GM12878 (cell line): ENCODE measurements around the gene FGF14. TPM values are rescaled to one million over a fixed set of nuclear protein-coding genes. Genes with fewer than 3 reads are reported as not detected.

Experiments used
- ATAC-seq: fragments of 200-7000 bp; cut with Tn5 transposase; 3 replicates; pipeline ENCODE4 v1.9.1; 2020; ENCODE audit warnings: mild to moderate bottlenecking, moderate library complexity
- BruUV-seq: library from RNA; stranded (reverse); fragments of 400-500 nt; replicated peaks from 2 replicates; lab custom pipeline; 2021; lab: Mats Ljungman, UMichigan
- CTCF ChIA-PET: fragments of 300-600 bp; sonication (Branson Sonifier 250); formaldehyde crosslinking; extraction: SDS; loops from one replicate; lab custom pipeline; 2021; ENCODE audit warnings: inconsistent platforms; lab: Yijun Ruan, JAX
- POLR2A ChIA-PET: fragments of 350-600 bp; formaldehyde crosslinking; extraction: SDS; loops from one replicate; lab custom pipeline; 2021; ENCODE audit warnings: inconsistent platforms; lab: Charles Lee
- RAD21 ChIA-PET: fragments of 300-600 bp; sonication (Branson Sonifier 250); formaldehyde crosslinking; loops from one replicate; lab custom pipeline; 2023; ENCODE audit warnings: antibody characterized with exemption; ENCODE audit not compliant: unreplicated experiment; lab: Charles Lee
- SMC1A ChIA-PET: fragments of 300-600 bp; sonication (Branson Sonifier 250); formaldehyde crosslinking; loops from one replicate; lab custom pipeline; 2023; ENCODE audit not compliant: unreplicated experiment, uncharacterized antibody; lab: Charles Lee
- DNase-seq: peaks from one replicate; pipeline ENCODE4 v3.0.0-alpha.2; 2011; ENCODE audit warnings: low read depth, low spot score
- FAIRE-seq: peaks from 3 replicates; lab custom pipeline; 2011; peaks lifted over from hg19 to GRCh38; lab: Jason Lieb, UNC
- H2AFZ ChIP-seq: 2 replicates; pipeline ENCODE4 v1.6.0; 2011; ENCODE audit warnings: low read depth, low read length, control low read depth; ENCODE audit not compliant: control insufficient read depth
- H3K27ac ChIP-seq: 2 replicates; pipeline ENCODE4 v1.5.1; 2011; ENCODE audit warnings: control low read depth; ENCODE audit not compliant: control insufficient read depth, insufficient read depth
- H3K27me3 ChIP-seq, 2 experiments: replicated peaks in 1 of 2; 2 replicates each; pipeline versions ENCODE4 v1.6.0 to v1.6.1; 2011; ENCODE audit warnings: low read length in 1 of 2; ENCODE audit not compliant: control insufficient read depth in 2 of 2, insufficient read depth in 2 of 2
- H3K36me3 ChIP-seq, 2 experiments: 2 replicates each; pipeline ENCODE4 v1.5.1; 2011; ENCODE audit warnings: low read length in 1 of 2; ENCODE audit not compliant: control insufficient read depth in 2 of 2, insufficient read depth in 2 of 2
- H3K4me1 ChIP-seq: 2 replicates; pipeline ENCODE4 v1.6.1; 2011; ENCODE audit warnings: mild to moderate bottlenecking, low read length, moderate library complexity, mixed read lengths; ENCODE audit not compliant: control insufficient read depth, insufficient read depth
- H3K4me2 ChIP-seq: 2 replicates; pipeline ENCODE4 v1.6.0; 2011; ENCODE audit warnings: control low read depth; ENCODE audit not compliant: control insufficient read depth, insufficient read depth
- H3K4me3 ChIP-seq: fragments of 200-600 bp; sonication (generic); 2 replicates; pipeline ENCODE4 v1.5.1; 2016
- H3K79me2 ChIP-seq: 2 replicates; pipeline ENCODE4 v1.6.0; 2011; ENCODE audit warnings: low read length; ENCODE audit not compliant: control insufficient read depth, insufficient read depth
- H3K9ac ChIP-seq: 2 replicates; pipeline ENCODE4 v1.8.0; 2011; ENCODE audit warnings: low read length, control low read depth, mixed read lengths; ENCODE audit not compliant: control insufficient read depth, insufficient read depth
- H3K9me3 ChIP-seq: replicated peaks from 3 replicates; pipeline ENCODE4 v1.5.1; 2011; ENCODE audit warnings: mild to moderate bottlenecking, low read length; ENCODE audit not compliant: control insufficient read depth, insufficient read depth
- H4K20me1 ChIP-seq: 2 replicates; pipeline ENCODE4 v1.6.0; 2011; ENCODE audit not compliant: control insufficient read depth, insufficient read depth
- EP300 ChIP-seq, 2 experiments: fragments of 150-350 bp in 1 of 2; IDR thresholded peaks; 2 replicates each; pipeline ENCODE4 v1.6.1; 2011 to 2012; ENCODE audit warnings: low read depth in 2 of 2, low read length in 2 of 2, borderline replicate concordance in 1 of 2, improper control_type of control experiment in 1 of 2, inconsistent platforms in 1 of 2; ENCODE audit not compliant: control insufficient read depth in 1 of 2
- FOS ChIP-seq: IDR thresholded peaks from 3 replicates; pipeline ENCODE4 v1.6.1; 2011; ENCODE audit warnings: borderline replicate concordance; ENCODE audit not compliant: insufficient read length; ENCODE audit errors: extremely low read depth
- FOXK2 ChIP-seq: fragments of 450-650 bp; IDR thresholded peaks from 2 replicates; pipeline ENCODE4 v1.6.1; 2017; ENCODE audit warnings: mild to moderate bottlenecking, moderate library complexity
- HCFC1 ChIP-seq: fragments of 150-350 bp; IDR thresholded peaks from 2 replicates; pipeline ENCODE4 v1.6.1; 2014; ENCODE audit warnings: low read length
- HDAC2 ChIP-seq: fragments of 200-600 bp; sonication (generic); IDR thresholded peaks from 2 replicates; pipeline ENCODE4 v1.6.1; 2017
- IKZF2 ChIP-seq, 2 experiments: fragments of 450-650 bp; IDR thresholded peaks; 2 replicates each; pipeline ENCODE4 v1.6.1; 2017; ENCODE audit warnings: mild to moderate bottlenecking in 2 of 2, moderate library complexity in 2 of 2
- MEF2A ChIP-seq: IDR thresholded peaks from 2 replicates; pipeline ENCODE4 v1.6.1; 2011; ENCODE audit warnings: low read depth, mild to moderate bottlenecking, low read length, moderate library complexity; ENCODE audit not compliant: insufficient read depth
- MTA3 ChIP-seq: IDR thresholded peaks from 2 replicates; pipeline ENCODE4 v1.6.1; 2012; ENCODE audit warnings: low read length, inconsistent platforms, borderline replicate concordance
- MXI1 ChIP-seq: fragments of 150-350 bp; IDR thresholded peaks from 2 replicates; pipeline ENCODE4 v1.6.1; 2011; ENCODE audit warnings: low read depth, mild to moderate bottlenecking, inconsistent platforms, low read length, improper control_type of control experiment
- SIN3A ChIP-seq: IDR thresholded peaks from 2 replicates; pipeline ENCODE4 v1.6.1; 2012; ENCODE audit warnings: low read depth, low read length, improper control_type of control experiment
- STAT3 ChIP-seq: IDR thresholded peaks from 2 replicates; pipeline ENCODE4 v1.6.1; 2011; ENCODE audit warnings: low read depth, low read length, improper control_type of control experiment
- TAF1 ChIP-seq: IDR thresholded peaks from 2 replicates; pipeline ENCODE4 v1.6.1; 2011; ENCODE audit warnings: mild to moderate bottlenecking, low read depth, low read length, borderline replicate concordance
- TARDBP ChIP-seq: IDR thresholded peaks from 2 replicates; pipeline ENCODE4 v1.6.1; 2016; ENCODE audit warnings: borderline replicate concordance
- TCF12 ChIP-seq: IDR thresholded peaks from 2 replicates; pipeline ENCODE4 v1.6.1; 2011; ENCODE audit warnings: low read depth, mild to moderate bottlenecking, low read length
- YBX1 ChIP-seq: fragments of 450-650 bp; IDR thresholded peaks from 2 replicates; pipeline ENCODE4 v1.6.1; 2016; ENCODE audit warnings: antibody characterized with exemption
- ZNF622 ChIP-seq: fragments of 450-650 bp; IDR thresholded peaks from 2 replicates; pipeline ENCODE4 v1.6.1; 2017; ENCODE audit warnings: mild to moderate bottlenecking, inconsistent platforms
- in situ Hi-C: fragments of 300-500 bp; cut with MboI; formaldehyde crosslinking; loops from 9 replicates; pipeline ENCODE4 v1.14.3; 2018; ENCODE audit warnings: mixed read lengths
- intact Hi-C: fragments of 100-400 bp; cut with micrococcal nuclease; formaldehyde crosslinking; loops from one replicate; pipeline ENCODE4 v1.14.2; 2022; ENCODE audit not compliant: unreplicated experiment
- polyA plus RNA-seq, 11 experiments: library from polyadenylated mRNA; depleted of rRNA in 4 of 11; unstranded in 6 of 11; stranded (reverse) in 5 of 11; fragments of >200 nt; fragmentation: Nextera tagmentation in 4 of 11; fragmentation: Illumina TruSeq in 1 of 11; extraction: Ambion mirVana in 4 of 11; extraction: Trizol in 1 of 11; gene quantifications; 1 replicate in 1 of 11; 2 replicates in 10 of 11; pipeline versions ENCODE4 v1.2.1 to v1.2.3, GENCODE V29; 2011 to 2016; ENCODE audit warnings: inconsistent platforms in 2 of 11, missing spikeins in 2 of 11, low read depth in 1 of 11
- total RNA-seq, 4 experiments: library from RNA; depleted of rRNA in 3 of 4; stranded (reverse); fragments of >200 nt in 3 of 4; fragmentation: Illumina TruSeq in 1 of 4; extraction: Trizol in 1 of 4; gene quantifications; 2 replicates each; pipeline versions ENCODE4 v1.2.1 to v1.2.3, GENCODE V29; 2013 to 2021
- TF ChIP-seq, protein P1 (sequence below): fragments of 450-650 bp; IDR thresholded peaks from 2 replicates; pipeline ENCODE4 v1.6.1; 2016; ENCODE audit warnings: mild to moderate bottlenecking
- TF ChIP-seq, protein P2 (sequence below): fragments of 450-650 bp; formaldehyde crosslinking; IDR thresholded peaks from 2 replicates; pipeline ENCODE4 v1.5.0; 2022; ENCODE audit warnings: mild to moderate bottlenecking, missing genetic modification characterization
- TF ChIP-seq, protein P3 (sequence below): IDR thresholded peaks from 2 replicates; pipeline ENCODE4 v1.6.1; 2012; ENCODE audit warnings: low read depth, low read length, improper control_type of control experiment

FGF14 gene
- total and polyA plus RNA-seq, 10 of the 15 experiments (the other 5 are each of a cell fraction or from before 2014, with no cell fraction given), result under 0.01 to 0.44 (median 0.04) TPM

DNA sequence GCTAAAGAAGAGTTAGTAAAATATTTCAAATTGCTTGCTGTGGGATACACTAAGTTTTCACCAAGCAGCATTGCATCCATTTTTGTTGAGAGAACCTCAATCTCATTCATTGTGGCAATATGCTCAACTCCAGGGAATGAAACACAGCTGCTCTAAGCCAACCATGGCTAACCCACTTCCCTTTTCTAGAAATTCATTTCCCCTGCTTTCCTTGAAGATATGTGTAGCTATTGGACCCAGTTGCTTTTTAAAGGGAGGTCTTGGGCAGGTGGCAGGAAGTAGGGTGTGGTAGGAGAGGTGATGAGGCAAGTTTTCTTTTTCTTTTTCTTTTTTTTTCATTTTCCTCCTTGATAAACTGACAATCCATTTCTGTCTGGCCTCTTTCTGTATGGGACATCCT, 452.2 kb downstream of the FGF14 start:
- ChIA-PET SMC1A (no interaction called here), POLR2A (no interaction called here), RAD21 (interaction anchor here (1.0 kb wide), 1 partner anchor 606 kb away, joined by 3 read pairs; no protein-coding TSS in a partner anchor), CTCF (interaction anchor here (1.6 kb wide), 1 partner anchor 10 kb away, joined by 4 read pairs; no protein-coding TSS in a partner anchor)
- FAIRE-seq, result no peak
- H2AFZ ChIP-seq, result no peak overlapping the region
- H3K4me1 ChIP-seq, result no peaks in the 10 kb centered on the region
- no peaks in the 10 kb centered on the region for H3K9me3 ChIP-seq
- no peak overlapping the region for H3K27ac ChIP-seq
- H3K79me2 ChIP-seq, result no peaks in the 10 kb centered on the region
- intact Hi-C loops (loop anchor here (10.0 kb wide), 1 partner anchor 805 kb away; no protein-coding TSS in a partner anchor), in situ Hi-C loops (loop anchor here (10.0 kb wide), 2 partner anchors 505 to 605 kb away; no protein-coding TSS in a partner anchor)
- no peak overlapping the region for H3K4me2 ChIP-seq
- no peaks in the 10 kb centered on the region for H3K36me3 ChIP-seq
- H3K9ac ChIP-seq, result no peak overlapping the region
- no peaks in the 10 kb centered on the region for H3K27me3 ChIP-seq
- TF ChIP-seq HDAC2, result no peak
- no peak for TF ChIP-seq TAF1
- TF ChIP-seq, protein P1, sequence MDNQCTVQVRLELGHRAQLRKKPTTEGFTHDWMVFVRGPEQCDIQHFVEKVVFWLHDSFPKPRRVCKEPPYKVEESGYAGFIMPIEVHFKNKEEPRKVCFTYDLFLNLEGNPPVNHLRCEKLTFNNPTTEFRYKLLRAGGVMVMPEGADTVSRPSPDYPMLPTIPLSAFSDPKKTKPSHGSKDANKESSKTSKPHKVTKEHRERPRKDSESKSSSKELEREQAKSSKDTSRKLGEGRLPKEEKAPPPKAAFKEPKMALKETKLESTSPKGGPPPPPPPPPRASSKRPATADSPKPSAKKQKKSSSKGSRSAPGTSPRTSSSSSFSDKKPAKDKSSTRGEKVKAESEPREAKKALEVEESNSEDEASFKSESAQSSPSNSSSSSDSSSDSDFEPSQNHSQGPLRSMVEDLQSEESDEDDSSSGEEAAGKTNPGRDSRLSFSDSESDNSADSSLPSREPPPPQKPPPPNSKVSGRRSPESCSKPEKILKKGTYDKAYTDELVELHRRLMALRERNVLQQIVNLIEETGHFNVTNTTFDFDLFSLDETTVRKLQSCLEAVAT, result no peak
- TF ChIP-seq TARDBP, result no peak
- no peak for TF ChIP-seq HCFC1
- TF ChIP-seq SIN3A, result no peak
- no peak for TF ChIP-seq TCF12
- TF ChIP-seq FOS, result no peak
- no peak for TF ChIP-seq ZNF622
- no peak for TF ChIP-seq STAT3
- no peak for TF ChIP-seq EP300 (IDR thresholded peaks at IDR 0.05; ENCODE audit: borderline replicate concordance in 1 of 2, control insufficient read depth in 1 of 2, low read depth in 2 of 2, low read length in 2 of 2)
- no peak for TF ChIP-seq MXI1
- no peak for TF ChIP-seq YBX1
- TF ChIP-seq, protein P2, sequence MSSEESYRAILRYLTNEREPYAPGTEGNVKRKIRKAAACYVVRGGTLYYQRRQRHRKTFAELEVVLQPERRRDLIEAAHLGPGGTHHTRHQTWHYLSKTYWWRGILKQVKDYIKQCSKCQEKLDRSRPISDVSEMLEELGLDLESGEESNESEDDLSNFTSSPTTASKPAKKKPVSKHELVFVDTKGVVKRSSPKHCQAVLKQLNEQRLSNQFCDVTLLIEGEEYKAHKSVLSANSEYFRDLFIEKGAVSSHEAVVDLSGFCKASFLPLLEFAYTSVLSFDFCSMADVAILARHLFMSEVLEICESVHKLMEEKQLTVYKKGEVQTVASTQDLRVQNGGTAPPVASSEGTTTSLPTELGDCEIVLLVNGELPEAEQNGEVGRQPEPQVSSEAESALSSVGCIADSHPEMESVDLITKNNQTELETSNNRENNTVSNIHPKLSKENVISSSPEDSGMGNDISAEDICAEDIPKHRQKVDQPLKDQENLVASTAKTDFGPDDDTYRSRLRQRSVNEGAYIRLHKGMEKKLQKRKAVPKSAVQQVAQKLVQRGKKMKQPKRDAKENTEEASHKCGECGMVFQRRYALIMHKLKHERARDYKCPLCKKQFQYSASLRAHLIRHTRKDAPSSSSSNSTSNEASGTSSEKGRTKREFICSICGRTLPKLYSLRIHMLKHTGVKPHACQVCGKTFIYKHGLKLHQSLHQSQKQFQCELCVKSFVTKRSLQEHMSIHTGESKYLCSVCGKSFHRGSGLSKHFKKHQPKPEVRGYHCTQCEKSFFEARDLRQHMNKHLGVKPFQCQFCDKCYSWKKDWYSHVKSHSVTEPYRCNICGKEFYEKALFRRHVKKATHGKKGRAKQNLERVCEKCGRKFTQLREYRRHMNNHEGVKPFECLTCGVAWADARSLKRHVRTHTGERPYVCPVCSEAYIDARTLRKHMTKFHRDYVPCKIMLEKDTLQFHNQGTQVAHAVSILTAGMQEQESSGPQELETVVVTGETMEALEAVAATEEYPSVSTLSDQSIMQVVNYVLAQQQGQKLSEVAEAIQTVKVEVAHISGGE, result no peak
- TF ChIP-seq IKZF2 (IDR thresholded peaks at IDR 0.05), result no peak
- no peak for TF ChIP-seq MEF2A
- no peak for TF ChIP-seq FOXK2
- TF ChIP-seq, protein P3, sequence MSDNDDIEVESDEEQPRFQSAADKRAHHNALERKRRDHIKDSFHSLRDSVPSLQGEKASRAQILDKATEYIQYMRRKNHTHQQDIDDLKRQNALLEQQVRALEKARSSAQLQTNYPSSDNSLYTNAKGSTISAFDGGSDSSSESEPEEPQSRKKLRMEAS, result no peak
- no peak for TF ChIP-seq MTA3
- no peak for DNase-seq
- BruUV-seq, result no TSS peak
- ATAC-seq, result no peak
- H4K20me1 ChIP-seq, result no peaks in the 10 kb centered on the region
- no peak overlapping the region for H3K4me3 ChIP-seq
